Measurements from ENCODE around the gene PLN.

GRCh38 chr6:118500130-118501015, 47.7 kb upstream of the PLN start:
- TF ChIP-seq CTCF (IDR thresholded peaks at IDR 0.05): no peak
- no peak for TF ChIP-seq POLR2A (IDR thresholded peaks at IDR 0.05)

Data from ovary (tissue), 3 donors.